ENCODE data around the gene PLEKHA6. TPM values are rescaled to one million over a fixed set of nuclear protein-coding genes. Genes with fewer than 3 reads are reported as not detected.

PLEKHA6 gene
- total and polyA plus RNA-seq, 2 experiments from 2014 or later, result 2.8 to 6.2 TPM

GRCh38 chr1:204242920-204243319 is 116.8 kb downstream of the PLEKHA6 start:
- no peak for DNase-seq (ENCODE audit: low spot score)
- ATAC-seq, result no peak
- Mint-ChIP-seq H3K27ac (no peak overlapping the region), H3K36me3 (ENCODE audit: low read depth) (peaks cover 46% of the 10 kb centered on the region), H3K4me1 (no peaks in the 10 kb centered on the region), H3K4me3 (no peak overlapping the region), H3K27me3 (ENCODE audit: insufficient read depth, low read depth, poor library complexity) (peaks cover 6% of the 10 kb centered on the region), H3K9me3 (no peaks in the 10 kb centered on the region)
- H2AFZ ChIP-seq, result no peak overlapping the region
- H3K4me1 ChIP-seq (ENCODE audit: insufficient read depth), result no peaks in the 10 kb centered on the region
- no peak overlapping the region for H3K27ac ChIP-seq (ENCODE audit: low read depth)
- TF ChIP-seq POLR2AphosphoS5 (IDR thresholded peaks at IDR 0.05; ENCODE audit: low read depth) (no peak), NANOG (IDR thresholded peaks at IDR 0.05; ENCODE audit: borderline replicate concordance) (no peak), ZNF331 (CRISPR knock-in tag; IDR thresholded peaks at IDR 0.05; ENCODE audit: low read depth) (no peak), ETS1 (IDR thresholded peaks at IDR 0.05) (no peak), EZH2phosphoT487 (IDR thresholded peaks at IDR 0.05; ENCODE audit: unreplicated experiment) (no peak), CTCF (conservative IDR thresholded peaks at IDR 0.05; ENCODE audit: low read depth in 2 of 2) (no peak), CREB1 (CRISPR knock-in tag; IDR thresholded peaks at IDR 0.05; ENCODE audit: low read depth) (no peak), EZH2 (IDR thresholded peaks at IDR 0.05; ENCODE audit: low read depth, unreplicated experiment) (no peak), ZNF114 (CRISPR knock-in tag; IDR thresholded peaks at IDR 0.05) (no peak), STAT1 (IDR thresholded peaks at IDR 0.05; ENCODE audit: unreplicated experiment) (no peak), JUNB (IDR thresholded peaks at IDR 0.05; ENCODE audit: unreplicated experiment) (no peak), REST (IDR thresholded peaks at IDR 0.05; ENCODE audit: unreplicated experiment) (no peak), ZNF462 (CRISPR knock-in tag; IDR thresholded peaks at IDR 0.05) (no peak)
- H3K79me2 ChIP-seq (replicated peaks; ENCODE audit: insufficient read depth), result no peaks in the 10 kb centered on the region
- no peak overlapping the region for H3K4me3 ChIP-seq
- H3K4me2 ChIP-seq, result no peak overlapping the region
- no peaks in the 10 kb centered on the region for H3K9me2 ChIP-seq (ENCODE audit: insufficient read depth)
- no peaks in the 10 kb centered on the region for H3K27me3 ChIP-seq (ENCODE audit: insufficient read depth)
- no peaks in the 10 kb centered on the region for H3K36me3 ChIP-seq (ENCODE audit: insufficient read depth)
- H3F3A ChIP-seq (replicated peaks; ENCODE audit: low read depth), result no peaks in the 10 kb centered on the region
- no peaks in the 10 kb centered on the region for H4K20me1 ChIP-seq (replicated peaks; ENCODE audit: insufficient read depth)

Measured in GM23338 (cell line).